Right renal cortex interstitium (tissue), 3 donors: ENCODE measurements around the gene AQP10. TPM values are rescaled to one million over a fixed set of nuclear protein-coding genes. Genes with fewer than 3 reads are reported as not detected.
"Not testable (repeated sequence)": the region's sequence is repeated elsewhere in the genome, so short reads cannot be mapped to it uniquely, and the experiment has no call there.

Experiments used
- DNase-seq, 3 donors: peaks; one replicate each; pipeline ENCODE4 v3.0.0-alpha.2; 2013; ENCODE audit warnings: low read depth in 3 of 3, low spot score in 2 of 3
- polyA plus RNA-seq, 3 donors: library from polyadenylated mRNA; unstranded; fragments of 120-200 nt; gene quantifications; one replicate each; pipeline ENCODE4 v1.2.1, GENCODE V29; 2013; ENCODE audit not compliant: insufficient read length in 3 of 3

The AQP10 gene
- polyA plus RNA-seq, 3 donors = 0.07 to 0.18 TPM; not detected in 1

DNA sequence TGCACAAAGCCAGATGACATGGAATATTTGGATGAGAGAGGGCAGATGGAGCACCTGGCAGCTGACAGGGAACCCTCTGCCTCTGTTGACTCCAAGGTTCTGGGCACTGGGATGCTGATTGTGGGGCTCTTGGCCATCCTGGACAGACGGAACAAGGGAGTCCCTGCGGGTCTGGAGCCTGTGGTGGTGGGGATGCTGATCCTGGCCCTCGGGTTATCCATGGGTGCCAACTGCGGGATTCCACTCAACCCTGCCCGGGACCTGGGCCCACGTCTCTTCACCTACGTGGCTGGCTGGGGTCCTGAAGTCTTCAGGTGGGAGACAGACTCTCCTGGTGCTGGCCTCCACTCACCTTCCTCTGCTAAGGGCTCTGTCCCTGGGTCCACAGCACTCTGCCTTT is 2.6 kb downstream of the AQP10 start:
- no peak for DNase-seq

- DNase-seq = no peak
These were observed 3.3 kb downstream of the AQP10 start for GRCh38 chr1:154324241-154324640.

DNA sequence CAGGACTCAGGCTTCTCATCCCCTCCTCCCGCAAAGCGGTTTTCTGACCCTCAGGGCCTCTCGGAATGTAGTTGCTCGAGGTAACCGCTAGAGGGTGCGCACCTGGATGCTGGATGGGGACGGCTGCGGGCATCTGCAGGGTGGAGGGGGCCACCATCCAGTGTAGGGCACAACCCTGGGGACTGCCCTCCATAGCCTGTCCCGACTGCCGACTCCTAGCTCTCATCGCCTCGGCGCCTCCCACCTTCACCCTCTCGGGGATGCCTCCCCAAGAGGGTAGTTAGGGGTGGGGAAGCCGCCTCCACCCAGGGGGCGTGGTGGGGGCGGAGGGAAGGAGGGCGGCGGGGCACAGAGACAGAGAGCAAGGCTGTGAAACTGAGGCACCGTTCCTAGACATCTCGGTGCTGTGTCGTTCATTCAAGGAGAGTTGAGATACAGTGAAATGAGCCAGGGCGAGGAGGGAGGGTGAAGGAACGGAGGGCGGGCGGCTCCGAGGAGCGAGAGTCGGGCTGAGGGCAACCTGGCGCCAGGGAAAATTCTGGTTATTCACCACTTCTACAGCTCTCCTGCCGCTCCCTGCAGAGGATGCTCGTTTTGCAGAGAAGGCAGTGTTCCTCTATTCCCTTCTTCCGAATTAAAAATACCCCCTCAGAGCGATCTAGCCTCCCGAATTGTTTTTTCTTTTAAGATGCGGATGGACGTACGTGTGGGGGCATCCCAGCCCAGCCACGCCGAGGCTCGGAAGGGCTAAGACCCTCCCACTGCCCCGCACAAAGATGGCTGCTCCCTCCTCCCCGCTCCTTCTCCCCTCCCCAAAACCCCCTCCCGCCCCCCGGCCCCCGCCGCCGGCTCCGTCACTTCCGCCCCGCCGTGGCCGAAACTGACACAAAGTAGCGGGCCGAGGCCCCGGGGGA is 4.0 kb downstream of the AQP10 start, which contains the start of gene ATP8B2:
TSS of gene ATP8B2 (plus strand) at position 857 of the 914 bp plus-strand sequence. CDS start 2,617 bp downstream, outside the sequence.
- DNase-seq = peak; percentile 68 to 74 (median 73)

- peak in 2 of 3 donors; percentile 41 to 44 for DNase-seq
These were observed 5.0 kb downstream of the AQP10 start for GRCh38 chr1:154325583-154326545.

GRCh38 chr1:154326546-154327465 is 5.9 kb downstream of the AQP10 start:
- DNase-seq = no peak

GRCh38 chr1:154327466-154328317 is 6.8 kb downstream of the AQP10 start:
- no peak for DNase-seq

DNA sequence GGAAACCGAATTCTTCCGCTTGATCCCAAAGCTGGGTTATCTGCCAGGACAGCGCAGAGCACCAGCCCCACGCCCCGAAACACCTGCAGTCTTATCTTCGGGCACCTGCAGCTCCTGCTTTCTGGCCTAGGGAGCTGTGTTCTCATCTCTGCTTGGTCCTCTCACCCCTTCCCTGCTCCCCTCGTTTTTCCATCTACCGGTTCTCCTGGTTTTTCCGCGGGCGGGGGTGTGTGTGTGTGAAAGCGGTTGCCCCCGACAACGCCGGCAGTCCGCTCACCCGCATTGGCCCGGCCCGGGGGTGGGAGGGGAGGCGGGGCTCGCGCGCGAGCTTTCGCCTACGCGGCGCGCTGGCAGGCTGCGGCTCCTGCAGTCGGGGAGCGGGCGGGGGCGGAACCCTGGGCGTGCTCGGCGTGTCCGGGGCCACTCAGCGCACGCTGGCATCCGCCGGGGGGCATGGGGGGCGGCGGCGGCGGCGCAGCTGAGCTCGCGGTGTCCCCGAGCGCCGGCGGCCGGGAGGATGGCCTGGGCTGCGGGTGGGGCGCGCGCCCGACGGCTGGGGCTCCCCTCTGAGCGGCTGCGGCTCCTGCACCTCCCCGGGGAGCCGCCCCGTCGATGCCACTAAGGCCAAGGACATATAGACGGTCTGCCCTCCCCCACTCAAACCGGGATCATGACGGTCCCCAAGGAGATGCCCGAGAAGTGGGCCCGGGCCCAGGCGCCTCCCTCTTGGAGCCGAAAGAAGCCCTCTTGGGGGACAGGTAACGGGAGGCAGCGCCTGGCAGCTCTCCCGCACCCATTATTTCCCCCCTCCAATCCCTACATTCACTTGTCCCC is 7.6 kb downstream of the AQP10 start:
- DNase-seq = peak in 1 of 3 donors; percentile 36

GRCh38 chr1:154329152-154329521 is 8.2 kb downstream of the AQP10 start:
- no peak for DNase-seq

DNA sequence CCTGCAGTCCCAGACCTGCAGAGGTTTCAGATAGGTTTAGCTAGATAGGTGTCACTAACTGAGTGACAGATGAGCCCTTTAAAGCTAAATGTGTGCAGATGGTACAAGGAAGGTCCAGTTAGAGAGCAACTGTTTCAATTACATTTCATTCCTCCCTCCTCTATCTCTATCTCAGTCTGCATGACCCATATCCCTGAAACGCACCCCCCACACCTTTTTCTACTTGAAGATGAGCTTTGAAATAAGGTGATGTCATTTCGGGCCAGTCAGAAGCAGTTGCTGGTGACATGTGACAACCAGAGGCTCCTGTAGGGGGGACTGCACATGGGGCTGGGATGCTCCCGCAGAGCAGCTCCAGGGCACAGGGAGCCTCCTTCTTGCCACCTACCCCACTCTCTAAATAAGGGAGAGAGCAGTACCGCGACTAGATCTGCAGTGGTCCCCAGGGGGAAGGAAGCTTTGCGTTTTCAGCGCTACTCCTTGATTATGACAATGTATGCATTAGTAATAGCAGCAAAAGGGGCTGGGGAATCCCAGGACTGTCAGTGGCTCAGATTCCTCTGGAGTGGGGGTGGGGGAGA is 8.7 kb downstream of the AQP10 start:
- DNase-seq = no peak

GRCh38 chr1:154330669-154331068 is 9.8 kb downstream of the AQP10 start:
- DNase-seq = no peak

GRCh38 chr1:154334079-154335024 is 13.5 kb downstream of the AQP10 start:
- no peak for DNase-seq

GRCh38 chr1:154335025-154335714 is 14.3 kb downstream of the AQP10 start:
- peak in 1 of 3 donors; percentile 69 for DNase-seq

DNA sequence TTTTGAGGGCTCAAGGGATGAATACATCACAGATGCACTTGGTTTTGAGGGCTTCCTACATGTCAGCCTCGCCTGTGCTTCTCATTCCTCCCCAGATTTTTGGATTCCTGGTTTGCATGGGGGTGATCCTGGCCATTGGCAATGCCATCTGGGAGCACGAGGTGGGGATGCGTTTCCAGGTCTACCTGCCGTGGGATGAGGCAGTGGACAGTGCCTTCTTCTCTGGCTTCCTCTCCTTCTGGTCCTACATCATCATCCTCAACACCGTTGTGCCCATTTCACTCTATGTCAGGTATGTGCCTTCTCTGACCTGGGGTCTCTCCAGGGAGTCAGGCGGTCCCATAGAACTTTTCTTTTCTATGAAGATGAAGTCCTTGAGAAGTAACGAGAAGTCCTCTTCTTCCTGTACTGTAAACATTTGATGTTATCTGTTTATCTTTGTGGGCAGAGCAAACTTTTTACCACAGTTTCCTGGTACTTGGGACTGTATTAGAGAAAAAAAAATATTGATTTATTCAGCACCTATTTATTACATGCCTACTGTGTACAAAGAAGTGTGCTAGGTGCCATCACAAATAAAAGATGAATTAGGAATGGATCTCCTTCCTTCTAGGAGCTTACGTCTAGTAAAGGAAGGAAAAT is 16.5 kb downstream of the AQP10 start:
- DNase-seq = no peak

- DNase-seq = no peak
These were observed 18.0 kb downstream of the AQP10 start for GRCh38 chr1:154338875-154339274.

GRCh38 chr1:154341366-154341765 is 20.5 kb downstream of the AQP10 start:
- not testable (repeated sequence) for DNase-seq

DNA sequence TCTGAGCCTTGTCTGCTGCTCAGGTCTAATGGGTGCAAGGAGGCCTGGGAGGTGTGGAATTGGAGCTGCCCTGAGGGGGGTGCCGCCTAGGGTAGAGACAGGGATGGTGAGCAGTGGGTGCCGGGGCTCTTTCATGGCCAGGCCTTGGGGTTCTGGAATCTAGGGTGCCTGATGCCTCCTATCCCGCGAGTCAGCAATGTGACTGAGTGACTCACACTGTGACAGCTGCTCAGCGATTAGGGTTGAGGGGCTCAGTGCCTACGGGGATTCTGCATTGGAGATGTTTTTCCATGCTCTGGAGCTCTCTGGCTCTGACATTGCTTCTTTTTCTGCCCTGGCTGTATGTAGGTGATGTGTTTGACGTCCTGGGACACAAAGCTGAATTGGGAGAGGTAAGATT is 21.2 kb downstream of the AQP10 start:
- DNase-seq = no peak
